ENCODE measurements around the gene ZG16B.
A peak's percentile ranks its signal among the peaks of the same experiment; 100 is the strongest.

ZG16B gene

DNA sequence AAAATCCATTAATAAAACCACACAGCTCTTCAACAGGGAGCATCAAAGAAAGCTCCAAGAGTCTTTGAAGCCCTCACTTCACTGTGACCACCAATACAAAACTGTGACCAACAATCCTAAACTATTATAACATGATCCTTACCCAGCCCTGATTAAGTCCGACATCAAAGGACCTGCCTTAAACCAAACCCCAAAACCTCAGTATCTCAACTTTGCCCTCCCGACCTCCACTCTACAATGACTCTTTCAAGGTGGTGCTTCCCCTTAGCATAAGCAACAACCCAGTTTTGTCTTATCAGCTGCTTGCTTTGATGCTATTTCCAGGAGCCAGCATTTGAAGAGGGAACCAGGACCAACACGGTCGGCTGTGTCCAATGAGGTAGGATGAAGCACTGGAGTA is 36.3 kb downstream of the ZG16B start:
- peaks cover 3 to 4% of the 10 kb centered on the region in 2 experiments for H3K4me1 ChIP-seq (ENCODE audit: control insufficient read depth in 1 of 2, insufficient read depth in 2 of 2, low read length in 2 of 2)
- H4K8ac ChIP-seq (ENCODE audit: low read depth, low read length): no peak overlapping the region
- H2BK5ac ChIP-seq (ENCODE audit: low read depth, low read length, poor library complexity): no peak overlapping the region
- no peak overlapping the region for H4K91ac ChIP-seq (ENCODE audit: low read depth, low read length)
- H2AFZ ChIP-seq (ENCODE audit: insufficient read depth, low read length, poor library complexity): no peak overlapping the region
- H3K27ac ChIP-seq (ENCODE audit: low read depth, low read length): no peak overlapping the region
- H2BK12ac ChIP-seq (ENCODE audit: low read length): no peak overlapping the region
- no peak overlapping the region for H2AK5ac ChIP-seq (ENCODE audit: low read length)
- no peaks in the 10 kb centered on the region for H3K79me2 ChIP-seq (ENCODE audit: control insufficient read depth, insufficient read depth, low read length, poor library complexity)
- no peak overlapping the region for H3K4ac ChIP-seq (ENCODE audit: low read depth, low read length)
- H3K23ac ChIP-seq (ENCODE audit: low read length): no peak overlapping the region
- H3K27me3 ChIP-seq (ENCODE audit: insufficient read depth, low read length): no peaks in the 10 kb centered on the region
- DNase-seq: no peak
- no peak overlapping the region for H3K4me3 ChIP-seq (ENCODE audit: low read depth, low read length)
- no peaks in the 10 kb centered on the region for H3K9me3 ChIP-seq (ENCODE audit: insufficient read depth, low read depth, low read length)
- no peak overlapping the region for H3K14ac ChIP-seq (ENCODE audit: low read length)
- no CpG with 5 or more reads among the region's 4 CpGs for WGBS (ENCODE audit: extremely low coverage, insufficient coverage, insufficient read length)
- no peaks in the 10 kb centered on the region for H3K36me3 ChIP-seq (ENCODE audit: control insufficient read depth in 1 of 2, insufficient read depth in 2 of 2, low read length in 2 of 2)
- H3K9ac ChIP-seq (ENCODE audit: low read length): no peak overlapping the region
- H3K4me2 ChIP-seq (ENCODE audit: low read length): no peak overlapping the region
- H2BK120ac ChIP-seq (ENCODE audit: insufficient read depth, low read length, poor library complexity): no peak overlapping the region
- no peak overlapping the region for H3K18ac ChIP-seq (ENCODE audit: low read length)
- peaks cover 6% of the 10 kb centered on the region for H3K79me1 ChIP-seq (ENCODE audit: low read length)
- H4K12ac ChIP-seq (ENCODE audit: low read depth, low read length): no peak overlapping the region

DNA sequence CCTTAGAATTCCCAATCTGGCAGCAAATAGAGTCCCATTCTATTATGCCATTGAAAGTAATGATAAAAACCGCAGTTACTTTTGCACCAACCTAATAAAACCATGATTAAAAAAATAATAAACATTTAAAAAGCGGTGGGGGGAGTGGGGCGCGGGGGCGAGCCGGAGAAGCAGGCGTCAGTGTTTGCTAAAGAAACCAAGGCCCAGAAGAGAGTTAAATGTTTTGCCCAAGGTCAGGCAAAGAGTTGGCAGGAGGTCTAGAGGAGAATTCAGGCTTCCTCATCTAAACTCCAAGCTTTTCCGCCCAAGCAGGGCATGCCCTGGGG is 37.5 kb downstream of the ZG16B start:
- no peak overlapping the region for H2BK12ac ChIP-seq (ENCODE audit: low read length)
- H3K23ac ChIP-seq (ENCODE audit: low read length): no peak overlapping the region
- no peak overlapping the region for H3K9ac ChIP-seq (ENCODE audit: low read length)
- no peak overlapping the region for H2BK120ac ChIP-seq (ENCODE audit: insufficient read depth, low read length, poor library complexity)
- H3K79me2 ChIP-seq (ENCODE audit: control insufficient read depth, insufficient read depth, low read length, poor library complexity): no peaks in the 10 kb centered on the region
- peak overlapping the region; percentile 13 for H3K18ac ChIP-seq (ENCODE audit: low read length)
- no peaks in the 10 kb centered on the region for H3K9me3 ChIP-seq (ENCODE audit: insufficient read depth, low read depth, low read length)
- H3K14ac ChIP-seq (ENCODE audit: low read length): no peak overlapping the region
- no peak overlapping the region for H2BK5ac ChIP-seq (ENCODE audit: low read depth, low read length, poor library complexity)
- peak overlapping the region; percentile 71 for H4K91ac ChIP-seq (ENCODE audit: low read depth, low read length)
- no peak overlapping the region for H3K27ac ChIP-seq (ENCODE audit: low read depth, low read length)
- H3K4me1 ChIP-seq (ENCODE audit: control insufficient read depth in 1 of 2, insufficient read depth in 2 of 2, low read length in 2 of 2): peaks cover 3 to 4% of the 10 kb centered on the region in 2 experiments
- no peak for DNase-seq
- peak overlapping the region; percentile 72 for H4K12ac ChIP-seq (ENCODE audit: low read depth, low read length)
- no CpG with 5 or more reads among the region's 8 CpGs for WGBS (ENCODE audit: extremely low coverage, insufficient coverage, insufficient read length)
- no peaks in the 10 kb centered on the region for H3K36me3 ChIP-seq (ENCODE audit: control insufficient read depth in 1 of 2, insufficient read depth in 2 of 2, low read length in 2 of 2)
- H3K4me2 ChIP-seq (ENCODE audit: low read length): peak overlapping the region; percentile 75
- H4K8ac ChIP-seq (ENCODE audit: low read depth, low read length): peak overlapping the region; percentile 92
- peaks cover 6% of the 10 kb centered on the region for H3K79me1 ChIP-seq (ENCODE audit: low read length)
- peak overlapping the region; percentile 1 for H3K4me3 ChIP-seq (ENCODE audit: low read depth, low read length)
- H3K27me3 ChIP-seq (ENCODE audit: insufficient read depth, low read length): no peaks in the 10 kb centered on the region
- H2AFZ ChIP-seq (ENCODE audit: insufficient read depth, low read length, poor library complexity): peak overlapping the region; percentile 95
- H2AK5ac ChIP-seq (ENCODE audit: low read length): no peak overlapping the region
- H3K4ac ChIP-seq (ENCODE audit: low read depth, low read length): peak overlapping the region; percentile 5

DNA sequence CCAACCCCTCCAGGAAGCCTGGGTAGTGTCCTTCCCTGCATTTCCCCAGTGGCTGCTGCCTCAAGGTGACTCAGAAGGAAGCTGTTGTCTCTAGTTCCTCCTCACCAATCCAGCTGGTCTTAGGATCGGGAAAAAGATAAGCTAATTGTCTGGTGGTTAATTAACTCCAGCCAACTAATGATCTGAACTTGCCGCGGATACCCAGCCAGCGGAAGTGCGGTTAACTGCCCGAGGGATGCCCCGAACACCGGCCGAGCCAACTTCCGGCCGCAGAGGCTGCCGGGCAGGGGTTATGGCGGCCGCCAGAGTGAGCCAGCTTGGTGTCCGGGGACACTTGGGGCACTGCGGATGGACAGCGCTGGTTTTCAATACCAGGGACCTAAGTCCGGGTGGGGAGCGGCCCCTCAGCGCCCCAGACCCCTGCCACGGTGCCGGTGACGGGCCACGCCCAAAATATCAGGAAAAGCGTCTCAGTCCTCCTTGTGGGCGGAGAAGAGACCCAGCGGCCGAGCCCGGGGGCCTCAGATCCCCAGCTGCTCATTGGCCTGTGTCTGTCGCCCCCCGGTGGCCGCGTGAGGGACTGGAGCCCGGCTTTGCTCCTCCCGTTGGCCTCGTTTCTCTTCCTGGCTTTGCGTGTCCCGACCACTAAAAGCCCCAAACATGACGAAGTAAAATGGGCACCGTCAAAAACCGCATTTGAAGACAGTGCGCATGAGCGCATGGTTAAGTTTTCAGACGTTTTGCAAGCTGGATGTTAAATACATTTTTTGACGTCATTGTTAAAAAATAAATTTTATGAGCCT is 38.1 kb downstream of the ZG16B start:
- H3K79me2 ChIP-seq (ENCODE audit: control insufficient read depth, insufficient read depth, low read length, poor library complexity): no peaks in the 10 kb centered on the region
- H3K9ac ChIP-seq (ENCODE audit: low read length): peak overlapping the region; percentile 66
- no peak overlapping the region for H3K23ac ChIP-seq (ENCODE audit: low read length)
- H3K36me3 ChIP-seq (ENCODE audit: control insufficient read depth in 1 of 2, insufficient read depth in 2 of 2, low read length in 2 of 2): no peaks in the 10 kb centered on the region
- peak overlapping the region; percentile 72 for H4K12ac ChIP-seq (ENCODE audit: low read depth, low read length)
- H3K14ac ChIP-seq (ENCODE audit: low read length): peak overlapping the region; percentile 87
- H4K8ac ChIP-seq (ENCODE audit: low read depth, low read length): peak overlapping the region; percentile 92
- H3K4me2 ChIP-seq (ENCODE audit: low read length): peak overlapping the region; percentile 75
- no peaks in the 10 kb centered on the region for H3K9me3 ChIP-seq (ENCODE audit: insufficient read depth, low read depth, low read length)
- H3K27me3 ChIP-seq (ENCODE audit: insufficient read depth, low read length): no peaks in the 10 kb centered on the region
- peak; percentile 93 to 97 for DNase-seq
- H2BK5ac ChIP-seq (ENCODE audit: low read depth, low read length, poor library complexity): peak overlapping the region; percentile 85
- H2AFZ ChIP-seq (ENCODE audit: insufficient read depth, low read length, poor library complexity): peak overlapping the region; percentile 95
- WGBS (ENCODE audit: extremely low coverage, insufficient coverage, insufficient read length): no CpG with 5 or more reads among the region's 45 CpGs
- H2BK12ac ChIP-seq (ENCODE audit: low read length): no peak overlapping the region
- peak overlapping the region; percentile 71 for H4K91ac ChIP-seq (ENCODE audit: low read depth, low read length)
- peak overlapping the region; percentile 76 for H3K4me3 ChIP-seq (ENCODE audit: low read depth, low read length)
- H2BK120ac ChIP-seq (ENCODE audit: insufficient read depth, low read length, poor library complexity): peak overlapping the region; percentile 82
- H3K4me1 ChIP-seq (ENCODE audit: control insufficient read depth in 1 of 2, insufficient read depth in 2 of 2, low read length in 2 of 2): peaks cover 3 to 4% of the 10 kb centered on the region in 2 experiments
- peak overlapping the region; percentile 80 for H3K18ac ChIP-seq (ENCODE audit: low read length)
- peak overlapping the region; percentile 20 for H3K27ac ChIP-seq (ENCODE audit: low read depth, low read length)
- H2AK5ac ChIP-seq (ENCODE audit: low read length): no peak overlapping the region
- H3K79me1 ChIP-seq (ENCODE audit: low read length): peaks cover 6% of the 10 kb centered on the region
- peak overlapping the region; percentile 49 for H3K4ac ChIP-seq (ENCODE audit: low read depth, low read length)

- WGBS (ENCODE audit: extremely low coverage, insufficient coverage, insufficient read length): no CpG with 5 or more reads among the region's 6 CpGs
Observed at GRCh38 chr16:2871926-2872325, 41.8 kb downstream of the ZG16B start.

More at GRCh38 chr16:2871926-2872325, 41.8 kb downstream of the ZG16B start:
- no peak overlapping the region for H3K23ac ChIP-seq (ENCODE audit: low read length)
- no peak overlapping the region for H2BK5ac ChIP-seq (ENCODE audit: low read depth, low read length, poor library complexity)
- no peak overlapping the region for H3K14ac ChIP-seq (ENCODE audit: low read length)
- H3K4me3 ChIP-seq (ENCODE audit: low read depth, low read length): no peak overlapping the region
- no peak overlapping the region for H2AFZ ChIP-seq (ENCODE audit: insufficient read depth, low read length, poor library complexity)
- H3K79me1 ChIP-seq (ENCODE audit: low read length): peaks cover 6% of the 10 kb centered on the region
- H2BK120ac ChIP-seq (ENCODE audit: insufficient read depth, low read length, poor library complexity): no peak overlapping the region
- H3K18ac ChIP-seq (ENCODE audit: low read length): no peak overlapping the region
- H3K9me3 ChIP-seq (ENCODE audit: insufficient read depth, low read depth, low read length): no peaks in the 10 kb centered on the region
- no peak overlapping the region for H3K4ac ChIP-seq (ENCODE audit: low read depth, low read length)
- no peak overlapping the region for H4K91ac ChIP-seq (ENCODE audit: low read depth, low read length)
- no peaks in the 10 kb centered on the region for H3K27me3 ChIP-seq (ENCODE audit: insufficient read depth, low read length)
- H2AK5ac ChIP-seq (ENCODE audit: low read length): no peak overlapping the region
- no peak overlapping the region for H2BK12ac ChIP-seq (ENCODE audit: low read length)
- no peaks in the 10 kb centered on the region for H3K36me3 ChIP-seq (ENCODE audit: control insufficient read depth in 1 of 2, insufficient read depth in 2 of 2, low read length in 2 of 2)
- peaks cover 3 to 4% of the 10 kb centered on the region in 2 experiments for H3K4me1 ChIP-seq (ENCODE audit: control insufficient read depth in 1 of 2, insufficient read depth in 2 of 2, low read length in 2 of 2)
- H4K12ac ChIP-seq (ENCODE audit: low read depth, low read length): no peak overlapping the region
- no peak for DNase-seq
- no peaks in the 10 kb centered on the region for H3K79me2 ChIP-seq (ENCODE audit: control insufficient read depth, insufficient read depth, low read length, poor library complexity)
- H3K4me2 ChIP-seq (ENCODE audit: low read length): no peak overlapping the region
- no peak overlapping the region for H3K27ac ChIP-seq (ENCODE audit: low read depth, low read length)
- no peak overlapping the region for H4K8ac ChIP-seq (ENCODE audit: low read depth, low read length)
- H3K9ac ChIP-seq (ENCODE audit: low read length): no peak overlapping the region
